OCI-LY3 (cell line): Measurements from ENCODE around the gene CEP70.

Source experiments
- H2AFZ ChIP-seq: fragments of 200-600, 300-600 bp; shearing (Covaris generic); 2 replicates; pipeline ENCODE4 v1.6.0; 2014; ENCODE audit warnings: antibody characterized with exemption, low read depth, low read length
- H3K27ac ChIP-seq: fragments of 200-600, 300-600 bp; sonication (generic); 2 replicates; pipeline ENCODE4 v1.5.1; 2014; ENCODE audit warnings: mild to moderate bottlenecking, low read length, moderate library complexity, mixed read lengths
- H3K27me3 ChIP-seq: fragments of 200-600, 300-600 bp; sonication (generic); 2 replicates; pipeline ENCODE4 v1.6.1; 2014; ENCODE audit warnings: low read depth, low read length, mixed read lengths
- H3K36me3 ChIP-seq: fragments of 200-600, 300-600 bp; sonication (generic); replicated peaks from 2 replicates; pipeline ENCODE3; 2014; ENCODE audit warnings: low read depth, low read length, mixed read lengths
- H3K4me1 ChIP-seq: fragments of 300-600, 200-600 bp; sonication (generic); 2 replicates; pipeline ENCODE4 v1.6.1; 2014; ENCODE audit warnings: low read length, mixed read lengths
- H3K4me2 ChIP-seq: fragments of 200-600, 300-600 bp; sonication (generic); 2 replicates; pipeline ENCODE4 v1.6.1; 2014; ENCODE audit warnings: low read length, mixed read lengths
- H3K4me3 ChIP-seq: fragments of 300-600, 200-600 bp; sonication (generic); 2 replicates; pipeline ENCODE4 v1.5.1; 2014; ENCODE audit warnings: antibody characterized with exemption, mild to moderate bottlenecking, low read length, moderate library complexity
- H3K79me2 ChIP-seq: fragments of 300-600, 200-600 bp; shearing (Covaris generic); 2 replicates; pipeline ENCODE4 v1.6.1; 2014; ENCODE audit warnings: mild to moderate bottlenecking, low read length, mixed read lengths
- H3K9ac ChIP-seq: fragments of 300-600, 200-600 bp; shearing (Covaris generic); 2 replicates; pipeline ENCODE4 v1.6.0; 2014; ENCODE audit warnings: mild to moderate bottlenecking, low read length, moderate library complexity
- H3K9me3 ChIP-seq: fragments of 200-600, 300-600 bp; shearing (Covaris generic); 2 replicates; pipeline ENCODE4 v1.6.1; 2014; ENCODE audit warnings: low read length, mixed read lengths; ENCODE audit not compliant: insufficient read depth
- H4K20me1 ChIP-seq: fragments of 200-600, 300-600 bp; sonication (generic); 2 replicates; pipeline ENCODE4 v1.6.1; 2016; ENCODE audit warnings: low read length, mixed read lengths; ENCODE audit not compliant: insufficient read depth
- CTCF ChIP-seq: fragments of 200-600, 300-600 bp; sonication (generic); IDR thresholded peaks from 2 replicates; pipeline ENCODE4 v1.5.1; 2014; ENCODE audit warnings: antibody characterized with exemption, low read length, low read depth
- EZH2phosphoT487 ChIP-seq: fragments of 200-600 bp; shearing (Covaris generic); IDR thresholded peaks from 2 replicates; pipeline ENCODE4 v1.6.1; 2018; ENCODE audit warnings: antibody characterized with exemption, mixed run types, low read depth

The CEP70 gene

GRCh38 chr3:138463724-138464490, 130.2 kb downstream of the CEP70 start:
- Histone ChIP-seq H3K27ac (no peak overlapping the region), H3K9me3 (no peaks in the 10 kb centered on the region), H3K79me2 (no peaks in the 10 kb centered on the region), H3K4me1 (peaks cover 8% of the 10 kb centered on the region), H3K27me3 (peaks cover 13% of the 10 kb centered on the region; the same call in 1 of the 2 replicates), H4K20me1 (no peaks in the 10 kb centered on the region), H2AFZ (no peak overlapping the region), H3K4me2 (no peak overlapping the region), H3K36me3 (no peaks in the 10 kb centered on the region), H3K4me3 (no peak overlapping the region), H3K9ac (no peak overlapping the region)
- no peak for TF ChIP-seq EZH2phosphoT487
- no peak for TF ChIP-seq CTCF

GRCh38 chr3:138461896-138462295, 132.2 kb downstream of the CEP70 start:
- Histone ChIP-seq H3K36me3 (no peaks in the 10 kb centered on the region), H3K4me2 (no peak overlapping the region), H3K4me3 (no peak overlapping the region), H4K20me1 (no peaks in the 10 kb centered on the region), H3K9ac (no peak overlapping the region), H2AFZ (no peak overlapping the region), H3K4me1 (peaks cover 8% of the 10 kb centered on the region), H3K9me3 (no peaks in the 10 kb centered on the region), H3K79me2 (no peaks in the 10 kb centered on the region), H3K27ac (no peak overlapping the region), H3K27me3 (peaks cover 13% of the 10 kb centered on the region; the same call in 1 of the 2 replicates)
- no peak for TF ChIP-seq CTCF
- no peak for TF ChIP-seq EZH2phosphoT487

GRCh38 chr3:138461246-138461645, 132.8 kb downstream of the CEP70 start:
- Histone ChIP-seq H4K20me1 (no peaks in the 10 kb centered on the region), H3K4me3 (no peak overlapping the region), H3K9me3 (no peaks in the 10 kb centered on the region), H3K27me3 (peaks cover 13% of the 10 kb centered on the region; the same call in 1 of the 2 replicates), H2AFZ (no peak overlapping the region), H3K79me2 (no peaks in the 10 kb centered on the region), H3K27ac (no peak overlapping the region), H3K36me3 (no peaks in the 10 kb centered on the region), H3K9ac (no peak overlapping the region), H3K4me1 (peaks cover 7% of the 10 kb centered on the region), H3K4me2 (no peak overlapping the region)
- no peak for TF ChIP-seq CTCF
- no peak for TF ChIP-seq EZH2phosphoT487

- H3K27me3 ChIP-seq, result peaks cover 13% of the 10 kb centered on the region; the same call in 1 of the 2 replicates
- H3K36me3 ChIP-seq, result no peaks in the 10 kb centered on the region
- TF ChIP-seq CTCF (no peak), EZH2phosphoT487 (no peak)
- H4K20me1 ChIP-seq, result no peaks in the 10 kb centered on the region
- H3K79me2 ChIP-seq, result no peaks in the 10 kb centered on the region
- no peak overlapping the region for H3K27ac ChIP-seq
- H3K9ac ChIP-seq, result no peak overlapping the region
- H3K4me1 ChIP-seq, result peaks cover under 1% of the 10 kb centered on the region
- H3K4me3 ChIP-seq, result no peak overlapping the region
- H3K4me2 ChIP-seq, result no peak overlapping the region
- no peak overlapping the region for H2AFZ ChIP-seq
- no peaks in the 10 kb centered on the region for H3K9me3 ChIP-seq
Observed at GRCh38 chr3:138460536-138461205, 133.4 kb downstream of the CEP70 start.
